ENCODE results near the gene PLEKHA1.

PLEKHA1 gene

GRCh38 chr10:122417667-122418066 lies 43.2 kb downstream of the PLEKHA1 start:
- Histone ChIP-seq H3K9me3 (ENCODE audit: control insufficient read depth, insufficient read depth, low read length) (no peaks in the 10 kb centered on the region), H3K36me3 (ENCODE audit: insufficient read depth, low read length) (peaks cover 3% of the 10 kb centered on the region; the same call in 1 of the 2 replicates), H3K9ac (ENCODE audit: low read depth, low read length) (no peak overlapping the region), H3K4me1 (ENCODE audit: insufficient read depth, low read length) (no peaks in the 10 kb centered on the region)

GRCh38 chr10:122419016-122419415 lies 44.5 kb downstream of the PLEKHA1 start:
- peaks cover 3% of the 10 kb centered on the region; the same call in 1 of the 2 replicates for H3K36me3 ChIP-seq (ENCODE audit: insufficient read depth, low read length)
- no peaks in the 10 kb centered on the region for H3K9me3 ChIP-seq (ENCODE audit: control insufficient read depth, insufficient read depth, low read length)
- no peak overlapping the region for H3K9ac ChIP-seq (ENCODE audit: low read depth, low read length)
- no peaks in the 10 kb centered on the region for H3K4me1 ChIP-seq (ENCODE audit: insufficient read depth, low read length)

GRCh38 chr10:122419876-122420623 lies 45.5 kb downstream of the PLEKHA1 start:
- Histone ChIP-seq H3K9ac (ENCODE audit: low read depth, low read length) (no peak overlapping the region), H3K4me1 (ENCODE audit: insufficient read depth, low read length) (no peaks in the 10 kb centered on the region), H3K9me3 (ENCODE audit: control insufficient read depth, insufficient read depth, low read length) (no peaks in the 10 kb centered on the region), H3K36me3 (ENCODE audit: insufficient read depth, low read length) (peaks cover 3% of the 10 kb centered on the region; the same call in 1 of the 2 replicates)

- Histone ChIP-seq H3K9ac (ENCODE audit: low read depth, low read length) (no peak overlapping the region), H3K36me3 (ENCODE audit: insufficient read depth, low read length) (peaks cover 3% of the 10 kb centered on the region; the same call in 1 of the 2 replicates), H3K9me3 (ENCODE audit: control insufficient read depth, insufficient read depth, low read length) (no peaks in the 10 kb centered on the region), H3K4me1 (ENCODE audit: insufficient read depth, low read length) (no peaks in the 10 kb centered on the region)
Measured at GRCh38 chr10:122420624-122421007, 46.1 kb downstream of the PLEKHA1 start.

- H3K4me1 ChIP-seq (ENCODE audit: insufficient read depth, low read length), result no peaks in the 10 kb centered on the region
- H3K36me3 ChIP-seq (ENCODE audit: insufficient read depth, low read length), result peaks cover under 1% of the 10 kb centered on the region; the same call in 1 of the 2 replicates
- no peaks in the 10 kb centered on the region for H3K9me3 ChIP-seq (ENCODE audit: control insufficient read depth, insufficient read depth, low read length)
- H3K9ac ChIP-seq (ENCODE audit: low read depth, low read length), result no peak overlapping the region
Measured at GRCh38 chr10:122421054-122421625, 46.6 kb downstream of the PLEKHA1 start.

- no peaks in the 10 kb centered on the region for H3K9me3 ChIP-seq (ENCODE audit: control insufficient read depth, insufficient read depth, low read length)
- H3K9ac ChIP-seq (ENCODE audit: low read depth, low read length), result no peak overlapping the region
- no peaks in the 10 kb centered on the region; the same call in 1 of the 2 replicates for H3K36me3 ChIP-seq (ENCODE audit: insufficient read depth, low read length)
- no peaks in the 10 kb centered on the region for H3K4me1 ChIP-seq (ENCODE audit: insufficient read depth, low read length)
Measured at GRCh38 chr10:122421742-122422141, 47.2 kb downstream of the PLEKHA1 start.

GRCh38 chr10:122422266-122422989 lies 47.9 kb downstream of the PLEKHA1 start:
- Histone ChIP-seq H3K9ac (ENCODE audit: low read depth, low read length) (no peak overlapping the region), H3K4me1 (ENCODE audit: insufficient read depth, low read length) (no peaks in the 10 kb centered on the region)

GRCh38 chr10:122424059-122424458 lies 49.6 kb downstream of the PLEKHA1 start:
- H3K36me3 ChIP-seq (ENCODE audit: insufficient read depth, low read length), result no peaks in the 10 kb centered on the region; the same call in 1 of the 2 replicates
- H3K9me3 ChIP-seq (ENCODE audit: control insufficient read depth, insufficient read depth, low read length), result no peaks in the 10 kb centered on the region
- no peaks in the 10 kb centered on the region for H3K4me1 ChIP-seq (ENCODE audit: insufficient read depth, low read length)
- H3K9ac ChIP-seq (ENCODE audit: low read depth, low read length), result no peak overlapping the region

More at GRCh38 chr10:122422266-122422989, 47.9 kb downstream of the PLEKHA1 start:
- no peaks in the 10 kb centered on the region for H3K9me3 ChIP-seq (ENCODE audit: control insufficient read depth, insufficient read depth, low read length)
- H3K36me3 ChIP-seq (ENCODE audit: insufficient read depth, low read length), result no peaks in the 10 kb centered on the region; the same call in 1 of the 2 replicates

- Histone ChIP-seq H3K9ac (ENCODE audit: low read depth, low read length) (no peak overlapping the region), H3K36me3 (ENCODE audit: insufficient read depth, low read length) (no peaks in the 10 kb centered on the region), H3K4me1 (ENCODE audit: insufficient read depth, low read length) (no peaks in the 10 kb centered on the region), H3K9me3 (ENCODE audit: control insufficient read depth, insufficient read depth, low read length) (no peaks in the 10 kb centered on the region)
Measured at GRCh38 chr10:122426829-122427228, 52.3 kb downstream of the PLEKHA1 start.

GRCh38 chr10:122427280-122427679 lies 52.8 kb downstream of the PLEKHA1 start:
- H3K36me3 ChIP-seq (ENCODE audit: insufficient read depth, low read length), result no peaks in the 10 kb centered on the region
- H3K4me1 ChIP-seq (ENCODE audit: insufficient read depth, low read length), result no peaks in the 10 kb centered on the region
- H3K9ac ChIP-seq (ENCODE audit: low read depth, low read length), result no peak overlapping the region
- H3K9me3 ChIP-seq (ENCODE audit: control insufficient read depth, insufficient read depth, low read length), result no peaks in the 10 kb centered on the region

GRCh38 chr10:122435212-122435827 lies 60.8 kb downstream of the PLEKHA1 start:
- Histone ChIP-seq H3K9me3 (ENCODE audit: control insufficient read depth, insufficient read depth, low read length) (no peaks in the 10 kb centered on the region), H3K36me3 (ENCODE audit: insufficient read depth, low read length) (no peaks in the 10 kb centered on the region), H3K9ac (ENCODE audit: low read depth, low read length) (no peak overlapping the region), H3K4me1 (ENCODE audit: insufficient read depth, low read length) (no peaks in the 10 kb centered on the region)

GRCh38 chr10:122441961-122442360 lies 67.5 kb downstream of the PLEKHA1 start:
- H3K4me1 ChIP-seq (ENCODE audit: insufficient read depth, low read length), result no peaks in the 10 kb centered on the region
- no peak overlapping the region for H3K9ac ChIP-seq (ENCODE audit: low read depth, low read length)
- no peaks in the 10 kb centered on the region for H3K36me3 ChIP-seq (ENCODE audit: insufficient read depth, low read length)
- peaks cover 2% of the 10 kb centered on the region; the same call in 1 of the 2 replicates for H3K9me3 ChIP-seq (ENCODE audit: control insufficient read depth, insufficient read depth, low read length)

GRCh38 chr10:122445469-122445868 lies 71.0 kb downstream of the PLEKHA1 start:
- Histone ChIP-seq H3K36me3 (ENCODE audit: insufficient read depth, low read length) (no peaks in the 10 kb centered on the region), H3K4me1 (ENCODE audit: insufficient read depth, low read length) (no peaks in the 10 kb centered on the region), H3K9me3 (ENCODE audit: control insufficient read depth, insufficient read depth, low read length) (peaks cover 3% of the 10 kb centered on the region; the same call in 1 of the 2 replicates), H3K9ac (ENCODE audit: low read depth, low read length) (no peak overlapping the region)

GRCh38 chr10:122445904-122446303 lies 71.4 kb downstream of the PLEKHA1 start:
- Histone ChIP-seq H3K4me1 (ENCODE audit: insufficient read depth, low read length) (no peaks in the 10 kb centered on the region), H3K9me3 (ENCODE audit: control insufficient read depth, insufficient read depth, low read length) (peaks cover 3% of the 10 kb centered on the region; the same call in 1 of the 2 replicates), H3K36me3 (ENCODE audit: insufficient read depth, low read length) (no peaks in the 10 kb centered on the region)

More at GRCh38 chr10:122445904-122446303, 71.4 kb downstream of the PLEKHA1 start:
- no peak overlapping the region for H3K9ac ChIP-seq (ENCODE audit: low read depth, low read length)

All from ES-I3 (cell line).